B cell (primary cell): ENCODE results near the gene PARK7. TPM values are rescaled to one million over a fixed set of nuclear protein-coding genes. Genes with fewer than 3 reads are reported as not detected.

Experiments used
- ATAC-seq: fragments of 200-7000 bp; cut with Tn5 transposase; one replicate; pipeline ENCODE4 v1.10.0; 2021; ENCODE audit warnings: low read depth, mild to moderate bottlenecking, moderate number of reproducible peaks, moderate library complexity
- CTCF ChIA-PET: fragments of 350-600 bp; sonication (Branson Sonifier 250); formaldehyde crosslinking; loops from one replicate; lab custom pipeline; 2021; ENCODE audit warnings: antibody characterized with exemption, inconsistent platforms; lab: Charles Lee
- POLR2A ChIA-PET: fragments of 350-600 bp; sonication (Branson Sonifier 250); formaldehyde crosslinking; loops from one replicate; lab custom pipeline; 2021; ENCODE audit warnings: antibody characterized with exemption; lab: Charles Lee
- DNase-seq: peaks from one replicate; pipeline ENCODE4 v3.0.0; 2013
- H2AFZ ChIP-seq: 2 replicates; pipeline ENCODE4 v1.6.1; 2012; ENCODE audit warnings: mild to moderate bottlenecking, low read depth, low read length; ENCODE audit not compliant: insufficient read depth, poor library complexity, severe bottlenecking
- H3K27ac ChIP-seq, 2 donors: 1 replicate in 1 of 2; 2 replicates in 1 of 2; pipeline ENCODE4 v1.5.1; 2012 to 2013; ENCODE audit warnings: low read length in 2 of 2, mild to moderate bottlenecking in 2 of 2, moderate library complexity in 1 of 2
- H3K27me3 ChIP-seq, 4 experiments: fragments of 200-600 bp in 1 of 4; sonication (generic) in 1 of 4; replicated peaks in 1 of 4; 1 replicate in 2 of 4; 2 replicates in 2 of 4; pipeline versions ENCODE4 v1.6.1 to v1.7.0; 2013 to 2016; ENCODE audit warnings: low read length in 3 of 4, mild to moderate bottlenecking in 2 of 4, mixed read lengths in 1 of 4, moderate library complexity in 1 of 4; ENCODE audit not compliant: insufficient read depth in 4 of 4, control insufficient read depth in 3 of 4; ENCODE audit errors: control extremely low read depth in 1 of 4
- H3K36me3 ChIP-seq, 2 experiments: replicated peaks in 1 of 2; 1 replicate in 1 of 2; 2 replicates in 1 of 2; pipeline versions ENCODE4 v1.6.1 to v1.7.1; 2013; ENCODE audit warnings: low read length in 1 of 2; ENCODE audit not compliant: insufficient read depth in 2 of 2, control insufficient read depth in 1 of 2; ENCODE audit errors: control extremely low read depth in 1 of 2, extremely low read depth in 1 of 2
- H3K4me1 ChIP-seq, 2 donors: fragments of 200-600 bp in 1 of 2; sonication (generic) in 1 of 2; 1 replicate in 1 of 2; 2 replicates in 1 of 2; pipeline versions ENCODE4 v1.5.1 to v1.6.1; 2013 to 2017; ENCODE audit warnings: low read length in 2 of 2; ENCODE audit not compliant: control insufficient read depth in 2 of 2, insufficient read depth in 2 of 2
- H3K4me2 ChIP-seq: replicated peaks from 2 replicates; pipeline ENCODE3; 2012; ENCODE audit warnings: mild to moderate bottlenecking, low read depth, low read length; ENCODE audit not compliant: poor library complexity, severe bottlenecking
- H3K4me3 ChIP-seq, 5 experiments: fragments of 200-600 bp in 1 of 5; sonication (generic) in 1 of 5; 1 replicate in 3 of 5; 2 replicates in 2 of 5; pipeline versions ENCODE4 v1.5.1 to v1.7.0; 2011 to 2016; ENCODE audit warnings: low read length in 4 of 5, mild to moderate bottlenecking in 4 of 5, low read depth in 2 of 5, control low read depth in 1 of 5, moderate library complexity in 1 of 5; ENCODE audit not compliant: insufficient read depth in 1 of 5; ENCODE audit errors: control extremely low read depth in 1 of 5, extremely low read depth in 1 of 5
- H3K79me2 ChIP-seq: fragments of 200-600 bp; sonication (generic); one replicate; pipeline ENCODE4 v1.6.0; 2016; ENCODE audit warnings: low read length; ENCODE audit not compliant: control insufficient read depth, insufficient read depth
- H3K9ac ChIP-seq: fragments of 200-600 bp; sonication (generic); 2 replicates; pipeline ENCODE4 v1.6.1; 2017; ENCODE audit warnings: mild to moderate bottlenecking, low read length, moderate library complexity
- H3K9me3 ChIP-seq, 3 donors: one replicate each; pipeline versions ENCODE4 v1.6.1 to v1.7.1; 2013; ENCODE audit warnings: low read length in 2 of 3; ENCODE audit not compliant: control insufficient read depth in 2 of 3, insufficient read depth in 1 of 3; ENCODE audit errors: control extremely low read depth in 1 of 3
- H4K20me1 ChIP-seq: 2 replicates; pipeline ENCODE4 v1.6.0; 2012; ENCODE audit warnings: mild to moderate bottlenecking, low read length; ENCODE audit not compliant: insufficient read depth, control insufficient read depth, poor library complexity, severe bottlenecking
- H3K27ac Mint-ChIP-seq: one replicate; pipeline ENCODE4 v1.8.0; 2021; ENCODE audit warnings: mixed read lengths
- H3K27me3 Mint-ChIP-seq: one replicate; pipeline ENCODE4 v1.8.0; 2021; ENCODE audit warnings: mixed read lengths
- H3K4me1 Mint-ChIP-seq: one replicate; pipeline ENCODE4 v1.8.0; 2021; ENCODE audit warnings: mixed read lengths
- H3K4me3 Mint-ChIP-seq: one replicate; pipeline ENCODE4 v1.8.0; 2021; ENCODE audit warnings: mixed read lengths
- H3K9me3 Mint-ChIP-seq: one replicate; pipeline ENCODE4 v1.8.0; 2022; ENCODE audit warnings: mixed read lengths; ENCODE audit not compliant: insufficient read depth
- EZH2 ChIP-seq: IDR thresholded peaks from 2 replicates; pipeline ENCODE4 v1.6.1; 2012; ENCODE audit warnings: borderline replicate concordance, low read depth, mild to moderate bottlenecking, moderate library complexity, low read length; ENCODE audit not compliant: insufficient read depth, poor library complexity, severe bottlenecking
- WGBS: methylation state at CpG from one replicate; pipeline ENCODE4 v1.1.5; 2013; ENCODE audit warnings: missing lambda C conversion rate; ENCODE audit not compliant: insufficient coverage; 5-methylcytosine and 5-hydroxymethylcytosine counted together
- intact Hi-C: fragments of 100-400 bp; cut with micrococcal nuclease; formaldehyde crosslinking; loops from one replicate; pipeline ENCODE4 v1.10.0; 2022
- polyA plus RNA-seq: library from polyadenylated mRNA; depleted of rRNA; stranded (reverse); fragments of >200 nt; gene quantifications from 2 replicates; pipeline ENCODE4 v1.2.3, GENCODE V29; 2012
- total RNA-seq, 2 donors: library from RNA; stranded (reverse); fragments of 120-200 nt in 1 of 2; gene quantifications; 1 replicate in 1 of 2; 2 replicates in 1 of 2; pipeline versions ENCODE4 v1.2.3 to v1.2.4, GENCODE V29; 2013 to 2022
- TF ChIP-seq, protein P1 (sequence below): fragments of 200-600 bp; IDR thresholded peaks from one replicate; pipeline ENCODE4 v1.8.0; 2022; ENCODE audit warnings: antibody characterized with exemption, mild to moderate bottlenecking

PARK7 gene
- total and polyA plus RNA-seq, 2 donors (not counting 1 experiment from before 2014, with no cell fraction given), result 63.9 to 118 TPM

DNA sequence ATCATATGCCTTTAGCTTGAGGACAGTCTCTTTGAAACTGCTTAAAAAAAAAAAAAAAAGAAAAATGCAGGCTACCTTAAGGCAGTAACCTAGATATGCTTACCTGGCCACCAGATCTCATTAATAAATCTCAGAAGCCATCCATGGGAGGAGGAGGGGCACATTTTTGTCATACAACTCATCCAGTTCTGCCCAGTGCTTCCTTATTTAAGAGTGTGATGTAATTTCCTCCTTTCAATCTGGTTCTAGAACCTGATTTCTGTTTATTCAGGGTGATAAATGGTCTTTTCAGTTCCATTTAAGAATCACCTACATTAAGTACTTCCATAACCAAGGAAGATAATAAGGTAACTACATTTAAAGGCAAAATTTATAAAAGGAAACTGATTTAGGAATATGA lies 58.5 kb downstream of the PARK7 start:
- no peaks in the 10 kb centered on the region for H4K20me1 ChIP-seq
- H3K9ac ChIP-seq, result no peak overlapping the region
- no peak overlapping the region for H3K4me2 ChIP-seq
- CTCF ChIA-PET, result interaction anchor here (7.1 to 9.9 kb wide), 2 partner anchors 37 to 329 kb away, joined by 40 to 182 read pairs; no protein-coding TSS in a partner anchor
- no peak overlapping the region for H2AFZ ChIP-seq
- Mint-ChIP-seq H3K4me3 (no peak overlapping the region), H3K4me1 (peaks cover 4% of the 10 kb centered on the region), H3K27me3 (peaks cover 39% of the 10 kb centered on the region), H3K9me3 (no peaks in the 10 kb centered on the region), H3K27ac (no peak overlapping the region)
- intact Hi-C loops, result no loop called here
- no peak for ATAC-seq
- no peak for DNase-seq
- H3K27me3 ChIP-seq, result peaks cover 3 to 33% (median 18%) of the 10 kb centered on the region in 4 experiments
- H3K27ac ChIP-seq, result no peak overlapping the region
- H3K79me2 ChIP-seq, result no peaks in the 10 kb centered on the region
- TF ChIP-seq, protein P1, sequence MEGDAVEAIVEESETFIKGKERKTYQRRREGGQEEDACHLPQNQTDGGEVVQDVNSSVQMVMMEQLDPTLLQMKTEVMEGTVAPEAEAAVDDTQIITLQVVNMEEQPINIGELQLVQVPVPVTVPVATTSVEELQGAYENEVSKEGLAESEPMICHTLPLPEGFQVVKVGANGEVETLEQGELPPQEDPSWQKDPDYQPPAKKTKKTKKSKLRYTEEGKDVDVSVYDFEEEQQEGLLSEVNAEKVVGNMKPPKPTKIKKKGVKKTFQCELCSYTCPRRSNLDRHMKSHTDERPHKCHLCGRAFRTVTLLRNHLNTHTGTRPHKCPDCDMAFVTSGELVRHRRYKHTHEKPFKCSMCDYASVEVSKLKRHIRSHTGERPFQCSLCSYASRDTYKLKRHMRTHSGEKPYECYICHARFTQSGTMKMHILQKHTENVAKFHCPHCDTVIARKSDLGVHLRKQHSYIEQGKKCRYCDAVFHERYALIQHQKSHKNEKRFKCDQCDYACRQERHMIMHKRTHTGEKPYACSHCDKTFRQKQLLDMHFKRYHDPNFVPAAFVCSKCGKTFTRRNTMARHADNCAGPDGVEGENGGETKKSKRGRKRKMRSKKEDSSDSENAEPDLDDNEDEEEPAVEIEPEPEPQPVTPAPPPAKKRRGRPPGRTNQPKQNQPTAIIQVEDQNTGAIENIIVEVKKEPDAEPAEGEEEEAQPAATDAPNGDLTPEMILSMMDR, result no peak
- no peak for TF ChIP-seq EZH2
- no peaks in the 10 kb centered on the region for H3K36me3 ChIP-seq
- POLR2A ChIA-PET, result no interaction called here
- H3K9me3 ChIP-seq, result peaks cover 0 to 1% (median 0%) of the 10 kb centered on the region in 3 donors
- H3K4me3 ChIP-seq, result no peak overlapping the region
- H3K4me1 ChIP-seq, result peaks cover 4 to 7% of the 10 kb centered on the region in 2 donors

DNA sequence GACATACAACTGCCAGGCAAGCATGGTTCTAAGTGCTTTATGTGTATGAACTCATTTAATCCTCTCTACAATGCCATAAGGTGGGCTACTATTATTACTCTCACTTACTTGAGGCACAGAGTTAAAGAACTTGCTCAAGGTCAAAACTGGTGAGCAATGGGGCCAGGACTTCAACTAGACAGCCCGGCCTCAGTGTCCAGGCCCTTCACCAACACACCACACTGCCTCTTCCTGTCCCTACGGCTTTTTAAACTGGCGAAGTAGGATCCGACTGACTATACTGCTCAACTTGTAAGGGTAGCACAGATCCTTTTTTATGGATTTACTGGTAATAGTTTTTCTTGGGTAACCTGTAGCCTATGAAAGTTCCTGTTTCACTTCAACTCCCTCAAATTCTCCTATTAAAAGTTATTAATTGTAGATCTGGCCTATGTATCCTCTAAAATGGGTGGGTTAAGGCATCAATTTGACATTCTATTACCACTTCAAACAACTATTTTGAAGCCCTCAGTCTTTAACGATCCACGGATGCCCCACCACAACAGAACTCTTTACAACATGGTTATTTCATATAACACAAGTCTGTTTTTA lies 60.3 kb downstream of the PARK7 start:
- peaks cover 0 to 5% (median 1%) of the 10 kb centered on the region in 3 donors for H3K9me3 ChIP-seq
- DNase-seq (no peak), ATAC-seq (no peak)
- Mint-ChIP-seq H3K4me3 (no peak overlapping the region), H3K27me3 (peaks cover 39% of the 10 kb centered on the region), H3K9me3 (no peaks in the 10 kb centered on the region), H3K27ac (no peak overlapping the region), H3K4me1 (peaks cover 11% of the 10 kb centered on the region)
- no peaks in the 10 kb centered on the region for H3K79me2 ChIP-seq
- no peak overlapping the region for H3K9ac ChIP-seq
- H3K27me3 ChIP-seq, result peaks cover 5 to 23% (median 18%) of the 10 kb centered on the region in 4 experiments
- H3K4me3 ChIP-seq, result no peak overlapping the region
- intact Hi-C loops, result no loop called here
- no peak overlapping the region for H2AFZ ChIP-seq
- no peaks in the 10 kb centered on the region for H4K20me1 ChIP-seq
- no peak overlapping the region for H3K27ac ChIP-seq
- H3K36me3 ChIP-seq, result no peaks in the 10 kb centered on the region
- 91% methylated on average over 3 of the region's 6 CpGs for WGBS
- CTCF ChIA-PET, result no interaction called here
- POLR2A ChIA-PET, result no interaction called here
- TF ChIP-seq EZH2, result no peak
- TF ChIP-seq, protein P1, result no peak
- peaks cover 13 to 14% of the 10 kb centered on the region in 2 donors for H3K4me1 ChIP-seq
- H3K4me2 ChIP-seq, result no peak overlapping the region
